ENCODE results near the gene CEL.

- peak; percentile 33 for TF ChIP-seq CTCF (conservative IDR thresholded peaks at IDR 0.05; ENCODE audit: low read depth, low read length)
- no peak for TF ChIP-seq EZH2 (IDR thresholded peaks at IDR 0.05; ENCODE audit: borderline replicate concordance, low read depth, low read length, poor library complexity, severe bottlenecking)
These were observed 13.2 kb upstream of the CEL start for GRCh38 chr9:133048595-133048994.

All from A673 (cell line).